IMR-90 (cell line): Measurements from ENCODE around the gene RASGRF2. TPM values are rescaled to one million over a fixed set of nuclear protein-coding genes. Genes with fewer than 3 reads are reported as not detected.

Experiments
- ATAC-seq: fragments of 200-7000 bp; cut with Tn5 transposase; 2 replicates; pipeline ENCODE4 v1.9.1; 2020; ENCODE audit warnings: low read depth, mild to moderate bottlenecking, moderate library complexity
- BruUV-seq: library from RNA; stranded (reverse); fragments of 400-500 nt; replicated peaks from 2 replicates; lab custom pipeline; 2021; lab: Mats Ljungman, UMichigan
- CTCF ChIA-PET: fragments of 300-600 bp; formaldehyde crosslinking; extraction: SDS; loops from one replicate; lab custom pipeline; 2021; ENCODE audit warnings: antibody characterized with exemption; lab: Yijun Ruan, JAX
- POLR2A ChIA-PET: fragments of 300-600 bp; sonication (Branson Sonifier 250); formaldehyde crosslinking; loops from one replicate; lab custom pipeline; 2022; ENCODE audit warnings: antibody characterized with exemption; ENCODE audit not compliant: unreplicated experiment; lab: Charles Lee
- DNase-seq: peaks from one replicate; pipeline ENCODE4 v3.0.0; 2013
- H2AFZ ChIP-seq: replicated peaks from 2 replicates; pipeline ENCODE3; 2013; ENCODE audit warnings: low read length, mild to moderate bottlenecking; ENCODE audit not compliant: poor library complexity
- H2AK5ac ChIP-seq: 2 replicates; pipeline ENCODE4 v1.6.1; 2013; ENCODE audit warnings: low read depth, low read length, inconsistent platforms
- H2AK9ac ChIP-seq: replicated peaks from 2 replicates; pipeline ENCODE3; 2013; ENCODE audit warnings: mild to moderate bottlenecking, low read depth, low read length, moderate library complexity; ENCODE audit not compliant: poor library complexity
- H2BK120ac ChIP-seq: 2 replicates; pipeline ENCODE4 v1.6.1; 2013; ENCODE audit warnings: low read depth, low read length, inconsistent platforms
- H2BK15ac ChIP-seq: 3 replicates; pipeline ENCODE4 v1.6.1; 2013; ENCODE audit warnings: low read depth, low read length, inconsistent platforms
- H2BK20ac ChIP-seq: 2 replicates; pipeline ENCODE4 v1.6.1; 2013; ENCODE audit warnings: low read depth, mild to moderate bottlenecking, inconsistent platforms, low read length, moderate library complexity
- H2BK5ac ChIP-seq: 2 replicates; pipeline ENCODE4 v1.6.1; 2013; ENCODE audit warnings: mild to moderate bottlenecking, low read depth, low read length, inconsistent platforms; ENCODE audit not compliant: poor library complexity, severe bottlenecking
- H3K14ac ChIP-seq: replicated peaks from 2 replicates; pipeline ENCODE4 v1.6.1; 2013; ENCODE audit warnings: low read depth, low read length, inconsistent platforms
- H3K18ac ChIP-seq: 2 replicates; pipeline ENCODE4 v1.6.1; 2013; ENCODE audit warnings: low read depth, low read length, control low read depth
- H3K23ac ChIP-seq: 2 replicates; pipeline ENCODE4 v1.6.1; 2013; ENCODE audit warnings: low read depth, low read length, inconsistent platforms
- H3K27ac ChIP-seq: 2 replicates; pipeline ENCODE4 v1.5.1; 2013; ENCODE audit warnings: mild to moderate bottlenecking, control low read depth, low read length; ENCODE audit not compliant: insufficient read depth
- H3K27me3 ChIP-seq: 2 replicates; pipeline ENCODE4 v1.6.1; 2013; ENCODE audit warnings: low read length; ENCODE audit not compliant: control insufficient read depth, insufficient read depth
- H3K36me3 ChIP-seq: 2 replicates; pipeline ENCODE4 v1.6.1; 2013; ENCODE audit warnings: low read length, mixed read lengths; ENCODE audit not compliant: control insufficient read depth, insufficient read depth
- H3K4ac ChIP-seq: 2 replicates; pipeline ENCODE4 v1.6.1; 2013; ENCODE audit warnings: low read depth, low read length, inconsistent platforms
- H3K4me1 ChIP-seq: 2 replicates; pipeline ENCODE4 v1.6.1; 2013; ENCODE audit warnings: low read length, mixed read lengths; ENCODE audit not compliant: control insufficient read depth, insufficient read depth
- H3K4me2 ChIP-seq: 2 replicates; pipeline ENCODE4 v1.6.1; 2013; ENCODE audit warnings: low read depth, mild to moderate bottlenecking, control low read depth, low read length, moderate library complexity
- H3K4me3 ChIP-seq: 2 replicates; pipeline ENCODE4 v1.5.1; 2013; ENCODE audit warnings: low read depth, mild to moderate bottlenecking, control low read depth, low read length, moderate library complexity; ENCODE audit not compliant: insufficient read depth
- H3K56ac ChIP-seq: 2 replicates; pipeline ENCODE4 v1.6.1; 2013; ENCODE audit warnings: low read length, inconsistent platforms; ENCODE audit not compliant: insufficient read depth; ENCODE audit errors: extremely low read depth
- H3K79me1 ChIP-seq, 2 experiments: 2 replicates each; pipeline ENCODE4 v1.6.1; 2013; ENCODE audit warnings: low read length in 2 of 2, inconsistent platforms in 1 of 2, low read depth in 1 of 2
- H3K9ac ChIP-seq: 2 replicates; pipeline ENCODE4 v1.6.1; 2013; ENCODE audit warnings: low read depth, low read length, control low read depth
- H3K9me1 ChIP-seq: 2 replicates; pipeline ENCODE4 v1.6.1; 2013; ENCODE audit warnings: low read length, inconsistent platforms; ENCODE audit not compliant: insufficient read depth
- H3K9me3 ChIP-seq: 2 replicates; pipeline ENCODE4 v1.6.1; 2013; ENCODE audit warnings: low read length; ENCODE audit not compliant: control insufficient read depth, insufficient read depth
- H4K20me1 ChIP-seq: 2 replicates; pipeline ENCODE4 v1.6.1; 2013; ENCODE audit warnings: low read length, inconsistent platforms; ENCODE audit not compliant: insufficient read depth
- H4K5ac ChIP-seq: 2 replicates; pipeline ENCODE4 v1.6.1; 2013; ENCODE audit warnings: mild to moderate bottlenecking, low read depth, low read length, control low read depth
- H4K8ac ChIP-seq, 2 experiments: 2 replicates each; pipeline ENCODE4 v1.6.1; 2013; ENCODE audit warnings: low read depth in 2 of 2, low read length in 2 of 2, control low read depth in 1 of 2, inconsistent platforms in 1 of 2
- H4K91ac ChIP-seq: 2 replicates; pipeline ENCODE4 v1.6.1; 2013; ENCODE audit warnings: low read depth, low read length, inconsistent platforms; ENCODE audit not compliant: insufficient read depth
- POLR2A ChIP-seq: IDR thresholded peaks from 2 replicates; pipeline ENCODE4 v1.6.1; 2012; ENCODE audit warnings: mild to moderate bottlenecking, low read depth, low read length
- WGBS, 2 experiments: methylation state at CpG; one replicate each; pipeline versions ENCODE4 v1.1.5 to v1.1.7; 2013; ENCODE audit warnings: missing lambda C conversion rate in 2 of 2; ENCODE audit not compliant: insufficient read length in 1 of 2; ENCODE audit errors: extremely low coverage in 2 of 2; 5-methylcytosine and 5-hydroxymethylcytosine counted together
- dilution Hi-C: fragments of 300-500 bp; cut with HindIII; formaldehyde crosslinking; loops from one replicate; pipeline ENCODE4 v1.14.3; 2018; ENCODE audit warnings: low sequenced_read_pairs; ENCODE audit not compliant: unreplicated experiment
- in situ Hi-C: fragments of 300-500 bp; cut with MboI; formaldehyde crosslinking; loops from 3 replicates; pipeline ENCODE4 v1.14.3; 2019; ENCODE audit warnings: low sequenced_read_pairs, inconsistent platforms, mixed read lengths
- intact Hi-C: fragments of 100-400 bp; cut with micrococcal nuclease; formaldehyde crosslinking; loops from 2 replicates; pipeline ENCODE4 v1.10.0; 2022
- polyA plus RNA-seq, 3 experiments: library from polyadenylated mRNA; depleted of rRNA; stranded (reverse); fragments of >200 nt; gene quantifications; 2 replicates each; pipeline ENCODE4 v1.2.3, GENCODE V29; 2012; ENCODE audit warnings: low replicate concordance in 1 of 3
- total RNA-seq: library from RNA; depleted of rRNA; stranded (reverse); fragments of >200 nt; gene quantifications from 2 replicates; pipeline ENCODE4 v1.2.3, GENCODE V29; 2012

The RASGRF2 gene
- total and polyA plus RNA-seq, 2 of the 4 experiments (the other 2 are of a cell fraction), result 2.9 to 5.0 TPM

DNA sequence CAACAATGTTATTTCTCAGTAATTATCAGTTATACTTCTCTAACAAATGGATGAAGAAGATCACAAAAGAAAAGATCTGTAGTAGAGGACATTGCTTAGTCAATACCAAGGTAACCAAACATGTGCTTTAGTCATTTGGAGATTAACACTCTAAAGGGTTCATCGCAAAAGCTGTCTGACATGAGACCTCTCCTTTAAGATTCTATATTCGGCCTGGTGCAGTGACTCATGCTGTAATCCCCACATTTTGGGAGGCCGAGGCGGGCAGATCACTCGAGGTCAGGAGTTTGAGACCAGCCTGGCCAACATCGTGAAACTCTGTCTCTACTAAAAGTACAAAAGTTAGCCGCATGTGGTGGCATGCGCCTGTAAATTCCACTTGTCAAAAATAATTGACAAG lies 254.7 kb downstream of the RASGRF2 start:
- H4K5ac ChIP-seq, result no peak overlapping the region
- no peak overlapping the region for H2AFZ ChIP-seq
- H3K4me1 ChIP-seq, result peaks cover 2% of the 10 kb centered on the region; the same call in 1 of the 2 replicates
- in situ Hi-C loops (no loop called here), dilution Hi-C loops (no loop called here), intact Hi-C loops (no loop called here)
- no peak overlapping the region for H3K27ac ChIP-seq
- no peak overlapping the region for H2BK15ac ChIP-seq
- H3K36me3 ChIP-seq, result peaks cover 5% of the 10 kb centered on the region; the same call in 1 of the 2 replicates
- WGBS, 2 experiments, result no CpG with 5 or more reads among the region's 8 CpGs
- H3K9me3 ChIP-seq, result no peaks in the 10 kb centered on the region
- H4K91ac ChIP-seq, result no peak overlapping the region
- H2AK5ac ChIP-seq, result no peak overlapping the region
- no peak overlapping the region for H2BK5ac ChIP-seq
- no peak overlapping the region for H2AK9ac ChIP-seq
- DNase-seq (no peak), ATAC-seq (no peak)
- H3K79me1 ChIP-seq, result no peaks in the 10 kb centered on the region
- CTCF ChIA-PET, result no interaction called here
- H3K4ac ChIP-seq, result no peak overlapping the region
- H3K23ac ChIP-seq, result no peak overlapping the region
- no peak overlapping the region for H3K56ac ChIP-seq
- no peak overlapping the region for H3K14ac ChIP-seq
- no peak overlapping the region for H4K8ac ChIP-seq
- no peak for TF ChIP-seq POLR2A
- no peak overlapping the region for H2BK120ac ChIP-seq
- no peak overlapping the region for H3K4me2 ChIP-seq
- H2BK20ac ChIP-seq, result no peak overlapping the region
- no peak overlapping the region for H3K18ac ChIP-seq
- H3K9me1 ChIP-seq, result peaks cover 7% of the 10 kb centered on the region; the same call in 1 of the 2 replicates
- H3K9ac ChIP-seq, result no peak overlapping the region
- no peak overlapping the region for H3K4me3 ChIP-seq
- BruUV-seq, result no TSS peak
- POLR2A ChIA-PET, result no interaction called here
- H4K20me1 ChIP-seq, result no peaks in the 10 kb centered on the region
- no peaks in the 10 kb centered on the region for H3K27me3 ChIP-seq
